SK-N-MC (cell line): ENCODE data around the gene GRPEL1.

ENCODE experiments used
- EZH2 ChIP-seq: fragments of 200-600 bp; sonication (generic); IDR thresholded peaks from one replicate; pipeline ENCODE4 v1.6.1; 2017; ENCODE audit warnings: antibody characterized with exemption
- POLR2AphosphoS5 ChIP-seq: IDR thresholded peaks from 2 replicates; pipeline ENCODE4 v1.6.1; 2012; ENCODE audit warnings: mild to moderate bottlenecking, low read depth, low read length, borderline replicate concordance

DNA sequence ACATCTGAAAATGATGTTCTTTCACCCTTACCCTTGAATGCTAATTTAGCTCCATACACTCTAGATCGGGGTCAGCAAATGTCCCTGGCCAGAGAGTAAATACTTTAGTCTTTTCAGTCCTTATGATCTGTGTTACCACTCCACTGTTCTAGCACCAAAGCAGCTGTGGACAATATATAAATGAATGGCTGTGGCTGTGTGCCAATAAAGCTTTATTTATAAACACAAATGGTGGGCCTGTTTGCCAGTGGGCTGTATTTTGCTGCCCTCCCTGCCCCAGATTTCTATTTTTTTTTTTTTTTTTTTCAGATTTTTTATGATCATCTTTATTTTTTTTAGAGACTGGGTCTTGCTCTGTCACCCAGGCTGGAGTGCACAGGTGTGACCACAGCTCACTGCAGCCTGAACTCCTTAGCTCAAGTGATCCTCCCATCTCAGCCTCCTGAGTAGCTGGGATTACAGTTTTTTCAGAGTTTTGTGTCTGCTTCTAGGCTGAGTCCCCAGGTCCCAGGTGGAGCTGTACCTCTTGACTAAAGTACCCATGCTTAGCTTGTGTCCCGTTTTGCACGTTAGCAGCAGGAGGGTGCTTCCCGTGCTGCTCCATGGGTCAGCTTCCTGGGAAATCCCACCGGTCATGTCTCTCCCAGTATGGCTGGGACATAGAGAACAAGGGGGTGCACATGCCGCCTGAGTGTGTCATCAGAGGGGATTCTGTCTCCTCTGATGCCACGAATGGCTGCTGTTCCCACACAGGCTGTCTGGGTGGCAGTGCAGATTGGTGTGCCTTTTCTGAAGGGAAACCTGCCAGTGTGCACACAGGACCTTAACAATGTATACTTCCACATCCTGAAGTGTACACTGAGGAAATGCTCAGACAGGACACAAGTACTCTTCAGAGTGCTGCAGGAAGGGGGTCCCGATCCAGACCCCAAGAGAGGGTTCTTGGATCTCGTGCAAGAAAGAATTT is 16.0 kb upstream of the GRPEL1 start:
- TF ChIP-seq EZH2 (no peak), POLR2AphosphoS5 (no peak)
